Activated T-cell treated with anti-CD3 and anti-CD28 coated beads, Interleukin-2, amount 50 U/mL, for 24 hours (primary cell): ENCODE data around the gene CUBN.

ENCODE experiments used
- DNase-seq: peaks from one replicate; pipeline ENCODE4 v3.0.0-alpha.2; 2020
- H3K27ac Mint-ChIP-seq: 2 replicates; pipeline ENCODE4 v1.8.0; 2020; ENCODE audit warnings: mild to moderate bottlenecking, mixed read lengths
- H3K27me3 Mint-ChIP-seq: 2 replicates; pipeline ENCODE4 v1.8.0; 2020; ENCODE audit warnings: mixed read lengths
- H3K36me3 Mint-ChIP-seq: 2 replicates; pipeline ENCODE4 v1.8.0; 2020; ENCODE audit warnings: low read depth, mixed read lengths
- H3K4me1 Mint-ChIP-seq: 2 replicates; pipeline ENCODE4 v1.8.0; 2020; ENCODE audit warnings: low read depth, mixed read lengths
- H3K4me3 Mint-ChIP-seq: 2 replicates; pipeline ENCODE4 v1.8.0; 2020; ENCODE audit warnings: mild to moderate bottlenecking, moderate library complexity, mixed read lengths
- H3K9me3 Mint-ChIP-seq: 2 replicates; pipeline ENCODE4 v1.8.0; 2020; ENCODE audit warnings: mixed read lengths

The CUBN gene

DNA sequence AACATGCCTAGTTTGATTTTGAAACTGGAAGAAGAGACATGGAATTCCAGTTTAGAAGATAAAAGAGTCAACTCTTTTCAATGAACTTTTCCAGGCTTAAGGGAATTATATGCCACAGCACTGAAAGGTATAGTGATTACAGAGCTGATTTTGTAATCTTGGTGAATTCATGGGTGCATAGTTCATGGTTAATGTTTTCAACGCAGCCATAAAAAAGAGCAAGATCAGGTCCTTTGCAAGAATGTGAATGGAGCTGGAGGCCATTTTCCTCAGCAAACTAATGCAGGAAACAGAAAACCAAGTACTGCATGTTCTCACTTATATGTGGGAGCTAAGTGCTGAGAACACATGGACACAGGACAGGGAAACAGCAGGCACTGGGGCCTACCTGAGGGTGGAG lies 94.2 kb downstream of the CUBN start:
- no peak overlapping the region for H3K4me3 Mint-ChIP-seq
- H3K4me1 Mint-ChIP-seq: peaks cover 41% of the 10 kb centered on the region
- H3K9me3 Mint-ChIP-seq: no peaks in the 10 kb centered on the region
- no peak for DNase-seq
- H3K36me3 Mint-ChIP-seq: no peaks in the 10 kb centered on the region
- no peaks in the 10 kb centered on the region for H3K27me3 Mint-ChIP-seq
- no peak overlapping the region for H3K27ac Mint-ChIP-seq

GRCh38 chr10:17033529-17034260 lies 95.9 kb downstream of the CUBN start:
- Mint-ChIP-seq H3K4me1 (peaks cover 57% of the 10 kb centered on the region), H3K36me3 (no peaks in the 10 kb centered on the region), H3K27me3 (no peaks in the 10 kb centered on the region), H3K9me3 (no peaks in the 10 kb centered on the region), H3K4me3 (no peak overlapping the region), H3K27ac (no peak overlapping the region)
- DNase-seq: no peak

GRCh38 chr10:17031637-17032635 lies 97.7 kb downstream of the CUBN start:
- Mint-ChIP-seq H3K4me1 (peaks cover 71% of the 10 kb centered on the region), H3K36me3 (no peaks in the 10 kb centered on the region), H3K27ac (peak overlapping the region; percentile 98), H3K9me3 (no peaks in the 10 kb centered on the region), H3K4me3 (no peak overlapping the region), H3K27me3 (no peaks in the 10 kb centered on the region)
- DNase-seq: no peak

DNA sequence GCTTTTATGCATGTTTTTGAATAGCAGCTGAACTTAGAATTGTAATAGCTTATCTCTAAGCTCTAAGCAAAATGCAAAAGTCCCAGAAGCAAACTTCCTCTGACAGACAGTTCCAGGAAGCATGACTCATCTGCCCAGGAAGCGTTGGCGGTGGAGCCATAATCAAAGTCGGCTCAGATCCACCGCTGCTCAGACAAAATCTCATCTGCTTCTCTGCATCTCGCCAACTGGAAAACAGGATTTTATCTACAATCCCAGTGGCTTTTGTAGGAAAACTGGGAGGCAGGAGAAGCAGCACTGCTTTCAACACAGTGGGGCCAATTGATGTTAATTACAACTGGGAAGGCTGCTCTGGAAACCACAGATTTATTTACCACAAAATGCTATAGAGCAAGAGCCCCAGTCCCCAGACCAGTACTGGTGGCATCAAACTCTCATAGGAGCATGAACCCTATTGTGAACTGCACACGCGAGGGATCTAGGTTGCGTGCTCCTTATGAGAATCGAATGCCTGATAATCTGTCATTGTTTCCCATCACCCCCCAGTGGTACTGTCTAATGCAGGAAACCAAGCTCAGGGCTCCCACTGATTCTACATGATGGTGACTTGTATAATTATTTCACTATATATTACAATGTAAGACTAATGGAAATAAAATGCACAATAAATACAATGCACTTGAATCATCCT lies 99.9 kb downstream of the CUBN start:
- Mint-ChIP-seq H3K36me3 (no peaks in the 10 kb centered on the region), H3K9me3 (no peaks in the 10 kb centered on the region), H3K4me3 (peak overlapping the region; percentile 74), H3K27ac (peak overlapping the region; percentile 98), H3K4me1 (peaks cover 89% of the 10 kb centered on the region), H3K27me3 (no peaks in the 10 kb centered on the region)
- DNase-seq: peak; percentile 85

GRCh38 chr10:17029239-17029580 lies 100.4 kb downstream of the CUBN start:
- no peaks in the 10 kb centered on the region for H3K9me3 Mint-ChIP-seq
- no peaks in the 10 kb centered on the region for H3K36me3 Mint-ChIP-seq
- H3K4me1 Mint-ChIP-seq: peaks cover 90% of the 10 kb centered on the region
- peak overlapping the region; percentile 98 for H3K27ac Mint-ChIP-seq
- H3K4me3 Mint-ChIP-seq: peak overlapping the region; percentile 74
- DNase-seq: no peak
- H3K27me3 Mint-ChIP-seq: no peaks in the 10 kb centered on the region

DNA sequence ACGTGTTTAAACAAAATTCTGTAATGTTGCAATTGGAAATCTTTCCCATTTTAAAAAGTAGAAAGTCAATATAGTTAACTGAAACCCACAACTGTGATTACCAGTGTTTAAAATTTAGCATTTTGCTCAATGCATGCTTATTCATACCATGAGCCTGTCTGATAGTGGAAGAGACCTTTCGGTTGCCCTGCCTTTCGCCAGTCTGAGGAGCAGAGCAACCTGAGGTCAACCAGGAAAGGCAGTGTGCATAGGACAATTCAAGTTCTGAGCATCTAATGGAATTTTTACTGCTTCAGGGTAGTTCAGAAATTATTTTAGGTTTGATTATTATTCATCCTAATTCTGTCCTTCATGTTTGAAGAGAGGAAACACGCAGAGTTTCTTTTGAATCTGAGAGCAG lies 100.8 kb downstream of the CUBN start:
- Mint-ChIP-seq H3K9me3 (no peaks in the 10 kb centered on the region), H3K36me3 (no peaks in the 10 kb centered on the region), H3K4me1 (peaks cover 91% of the 10 kb centered on the region), H3K4me3 (peak overlapping the region; percentile 74), H3K27ac (peak overlapping the region; percentile 98), H3K27me3 (no peaks in the 10 kb centered on the region)
- no peak for DNase-seq

GRCh38 chr10:17026686-17027485 lies 102.7 kb downstream of the CUBN start:
- peaks cover 90% of the 10 kb centered on the region for H3K4me1 Mint-ChIP-seq
- peak; percentile 78 for DNase-seq

DNA sequence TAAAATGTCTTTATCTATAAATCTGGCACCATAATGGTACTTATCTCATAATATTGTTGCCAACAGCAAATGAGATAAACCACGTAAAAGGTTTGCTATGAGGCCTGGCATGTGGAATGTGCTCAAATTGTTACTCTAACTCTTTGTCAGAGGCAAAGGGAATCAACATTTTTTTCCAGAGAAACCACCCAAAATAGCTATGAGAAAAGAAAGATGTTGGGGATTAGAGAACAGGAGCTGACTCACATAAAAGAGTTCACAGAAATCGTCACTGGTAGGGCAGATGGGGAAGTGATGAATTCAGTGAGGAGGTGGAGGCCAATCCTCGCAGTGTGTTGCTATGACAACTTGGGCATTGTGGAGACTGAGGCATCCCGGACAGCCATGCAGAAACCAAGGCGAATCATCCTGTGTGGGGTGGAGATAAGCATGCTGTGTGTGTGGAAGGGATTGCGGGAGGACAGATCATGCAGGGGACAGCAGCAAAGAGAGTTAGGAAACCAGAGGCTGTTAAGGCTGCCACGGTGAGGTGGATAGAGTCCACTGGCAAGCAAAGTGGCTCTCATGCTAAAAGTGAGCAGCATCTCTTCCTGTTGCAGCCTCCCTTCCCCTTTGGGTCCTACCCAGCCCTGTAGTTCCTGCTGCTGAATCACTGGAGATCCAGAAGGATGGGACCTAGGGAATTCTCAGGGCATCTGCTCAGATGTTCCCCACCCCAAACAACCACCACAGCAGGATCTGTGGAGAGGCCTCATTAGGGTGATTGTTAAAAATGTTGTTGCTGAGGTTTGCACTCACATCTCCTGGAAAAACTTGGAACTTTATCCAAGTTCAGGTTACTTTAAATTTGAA lies 103.9 kb downstream of the CUBN start:
- H3K27ac Mint-ChIP-seq: peak overlapping the region; percentile 98
- peak overlapping the region; percentile 34 for H3K4me3 Mint-ChIP-seq
- H3K9me3 Mint-ChIP-seq: no peaks in the 10 kb centered on the region
- peaks cover 83% of the 10 kb centered on the region for H3K4me1 Mint-ChIP-seq
- H3K36me3 Mint-ChIP-seq: no peaks in the 10 kb centered on the region
- DNase-seq: peak; percentile 80
- no peaks in the 10 kb centered on the region for H3K27me3 Mint-ChIP-seq

More at GRCh38 chr10:17026686-17027485, 102.7 kb downstream of the CUBN start:
- H3K27ac Mint-ChIP-seq: peak overlapping the region; percentile 95
- H3K4me3 Mint-ChIP-seq: no peak overlapping the region
- no peaks in the 10 kb centered on the region for H3K27me3 Mint-ChIP-seq
- H3K36me3 Mint-ChIP-seq: no peaks in the 10 kb centered on the region
- H3K9me3 Mint-ChIP-seq: no peaks in the 10 kb centered on the region

DNA sequence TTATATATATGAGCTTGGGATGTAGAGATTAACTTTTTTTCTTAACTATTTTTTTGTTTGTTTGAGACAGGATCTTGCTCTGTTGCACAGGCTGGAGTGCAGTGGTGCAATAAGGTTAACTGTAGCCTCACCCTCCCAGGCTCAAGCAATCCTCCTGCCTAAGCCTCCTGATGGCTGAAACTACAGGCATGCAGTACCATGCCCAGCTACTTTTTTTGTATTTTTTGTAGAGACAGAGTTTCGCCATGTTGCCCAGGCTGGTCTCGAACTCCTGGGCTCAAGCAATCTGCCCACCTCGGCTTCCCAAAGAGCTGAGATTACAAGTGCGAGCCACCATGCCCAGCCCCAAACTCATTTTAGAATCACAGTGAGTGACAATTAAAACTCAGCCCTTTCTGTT lies 105.2 kb downstream of the CUBN start:
- peak overlapping the region; percentile 98 for H3K27ac Mint-ChIP-seq

GRCh38 chr10:17023386-17024298 lies 106.0 kb downstream of the CUBN start:
- Mint-ChIP-seq H3K27me3 (no peaks in the 10 kb centered on the region), H3K4me1 (peaks cover 72% of the 10 kb centered on the region), H3K9me3 (no peaks in the 10 kb centered on the region), H3K36me3 (peaks cover 1% of the 10 kb centered on the region), H3K27ac (peak overlapping the region; percentile 98), H3K4me3 (peak overlapping the region; percentile 61)
- DNase-seq: no peak

More for the DNA sequence above, 105.2 kb downstream of the CUBN start:
- Mint-ChIP-seq H3K36me3 (no peaks in the 10 kb centered on the region), H3K27me3 (no peaks in the 10 kb centered on the region), H3K9me3 (no peaks in the 10 kb centered on the region), H3K4me3 (peak overlapping the region; percentile 52), H3K4me1 (peaks cover 77% of the 10 kb centered on the region)
- no peak for DNase-seq

DNA sequence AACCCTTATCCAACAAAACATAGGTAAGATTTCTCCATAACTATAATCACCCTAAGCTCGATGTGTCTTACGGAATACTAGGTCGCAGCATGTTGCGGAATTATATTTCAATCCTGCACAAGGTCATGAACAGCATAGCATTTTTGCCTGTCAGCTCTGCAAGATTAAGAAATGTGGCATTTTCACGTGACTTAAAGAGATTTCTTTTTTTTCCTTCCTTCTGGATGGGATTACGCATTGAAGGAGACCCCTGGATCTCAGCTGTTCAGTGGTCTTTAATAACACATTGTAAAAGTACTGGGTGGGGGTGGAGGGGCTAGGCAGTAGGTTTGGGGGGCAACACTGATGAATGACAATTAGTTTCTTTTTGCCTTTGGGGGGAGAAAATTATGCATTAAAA lies 106.7 kb downstream of the CUBN start:
- H3K27me3 Mint-ChIP-seq: no peaks in the 10 kb centered on the region
- no peaks in the 10 kb centered on the region for H3K9me3 Mint-ChIP-seq
- no peak for DNase-seq
- peaks cover 65% of the 10 kb centered on the region for H3K4me1 Mint-ChIP-seq
- peak overlapping the region; percentile 98 for H3K27ac Mint-ChIP-seq
- H3K36me3 Mint-ChIP-seq: peaks cover 1% of the 10 kb centered on the region
- peak overlapping the region; percentile 43 for H3K4me3 Mint-ChIP-seq

GRCh38 chr10:17022466-17022825 lies 107.2 kb downstream of the CUBN start:
- Mint-ChIP-seq H3K4me3 (no peak overlapping the region), H3K27me3 (no peaks in the 10 kb centered on the region), H3K36me3 (peaks cover 1% of the 10 kb centered on the region), H3K4me1 (peaks cover 63% of the 10 kb centered on the region), H3K27ac (peak overlapping the region; percentile 98), H3K9me3 (no peaks in the 10 kb centered on the region)
- DNase-seq: no peak
